ENCODE measurements around the gene LRRC75B.
"Not testable (repeated sequence)": the region's sequence is repeated elsewhere in the genome, so short reads cannot be mapped to it uniquely, and the experiment has no call there.

Gene LRRC75B

DNA sequence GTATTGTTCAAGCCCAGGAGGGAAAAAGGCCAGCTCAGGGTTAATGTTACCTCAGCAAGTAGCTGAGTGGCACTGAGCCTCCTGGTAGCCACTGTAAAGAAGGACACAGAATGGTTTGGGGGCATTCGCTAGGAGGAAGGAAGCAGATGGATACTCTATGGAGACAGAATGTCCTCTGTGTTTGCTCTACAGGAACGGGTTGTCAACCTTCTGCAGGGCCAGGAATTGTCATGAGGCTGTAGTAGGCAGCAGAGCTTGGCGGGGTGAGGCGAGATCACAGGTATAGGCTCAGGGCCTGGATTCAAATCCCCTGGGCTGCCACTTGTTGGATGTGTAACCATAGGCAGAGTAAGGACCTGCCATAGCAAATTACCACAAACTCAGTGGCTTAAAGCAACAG lies 3.0 kb upstream of the LRRC75B start:
- DNase-seq (ENCODE audit: insufficient read length, low spot score), result no peak
- FAIRE-seq, result no peak
- TF ChIP-seq, protein P1, sequence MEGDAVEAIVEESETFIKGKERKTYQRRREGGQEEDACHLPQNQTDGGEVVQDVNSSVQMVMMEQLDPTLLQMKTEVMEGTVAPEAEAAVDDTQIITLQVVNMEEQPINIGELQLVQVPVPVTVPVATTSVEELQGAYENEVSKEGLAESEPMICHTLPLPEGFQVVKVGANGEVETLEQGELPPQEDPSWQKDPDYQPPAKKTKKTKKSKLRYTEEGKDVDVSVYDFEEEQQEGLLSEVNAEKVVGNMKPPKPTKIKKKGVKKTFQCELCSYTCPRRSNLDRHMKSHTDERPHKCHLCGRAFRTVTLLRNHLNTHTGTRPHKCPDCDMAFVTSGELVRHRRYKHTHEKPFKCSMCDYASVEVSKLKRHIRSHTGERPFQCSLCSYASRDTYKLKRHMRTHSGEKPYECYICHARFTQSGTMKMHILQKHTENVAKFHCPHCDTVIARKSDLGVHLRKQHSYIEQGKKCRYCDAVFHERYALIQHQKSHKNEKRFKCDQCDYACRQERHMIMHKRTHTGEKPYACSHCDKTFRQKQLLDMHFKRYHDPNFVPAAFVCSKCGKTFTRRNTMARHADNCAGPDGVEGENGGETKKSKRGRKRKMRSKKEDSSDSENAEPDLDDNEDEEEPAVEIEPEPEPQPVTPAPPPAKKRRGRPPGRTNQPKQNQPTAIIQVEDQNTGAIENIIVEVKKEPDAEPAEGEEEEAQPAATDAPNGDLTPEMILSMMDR (IDR thresholded peaks at IDR 0.05; ENCODE audit: insufficient read depth, missing control alignments), result no peak

DNA sequence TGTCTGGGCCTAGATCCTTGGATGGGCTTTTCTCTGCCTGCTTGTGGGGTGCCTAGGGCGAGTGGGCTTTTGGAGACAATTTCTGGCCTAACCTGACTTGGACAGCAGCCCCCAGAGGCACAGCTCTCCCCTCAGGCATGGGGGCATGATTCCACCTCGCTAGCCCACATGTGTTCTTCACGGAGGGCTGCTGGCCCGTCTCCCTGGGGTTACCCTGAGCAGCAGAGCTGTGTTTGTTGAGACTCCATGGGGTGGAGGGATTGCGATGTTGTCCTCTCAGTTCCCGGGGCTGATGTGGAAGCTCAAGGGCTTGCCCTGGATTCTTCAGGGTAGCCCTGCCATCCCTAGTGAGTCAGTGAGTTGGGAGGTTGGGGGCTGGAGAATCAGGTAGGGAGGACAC lies 2.4 kb upstream of the LRRC75B start:
- FAIRE-seq (no peak), DNase-seq (ENCODE audit: insufficient read length, low spot score) (no peak)
- TF ChIP-seq, protein P1 (IDR thresholded peaks at IDR 0.05; ENCODE audit: insufficient read depth, missing control alignments), result no peak

DNA sequence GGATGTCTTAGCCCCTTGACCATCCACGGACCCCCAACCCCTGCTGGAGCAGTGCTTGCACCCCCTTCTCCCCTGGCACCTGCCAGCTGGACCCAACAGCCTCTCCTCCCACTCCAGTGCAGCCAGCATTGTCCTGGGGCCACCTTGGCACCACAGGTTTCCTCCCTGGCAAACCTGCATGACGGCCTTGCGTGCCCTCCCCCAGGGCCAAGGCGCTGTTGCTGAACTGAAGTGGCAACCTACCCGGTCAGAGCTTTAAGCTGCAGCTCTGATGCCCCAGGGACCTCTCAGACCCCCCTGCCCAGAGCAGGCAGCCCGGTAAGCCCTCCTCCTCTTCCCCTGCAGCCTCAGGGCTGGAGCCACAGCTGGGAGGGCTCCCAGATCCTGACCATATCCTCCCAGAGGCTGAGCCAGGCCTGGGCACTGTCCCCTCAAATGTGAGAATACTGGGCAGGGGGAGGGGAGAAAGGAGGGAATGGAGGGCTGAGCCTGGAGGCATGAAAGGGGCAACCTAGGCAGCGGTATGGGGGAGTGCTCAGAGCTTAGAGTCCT lies 1.8 kb upstream of the LRRC75B start:
- TF ChIP-seq, protein P1 (IDR thresholded peaks at IDR 0.05; ENCODE audit: insufficient read depth, missing control alignments), result no peak
- DNase-seq (ENCODE audit: insufficient read length, low spot score) (no peak), FAIRE-seq (no peak)

DNA sequence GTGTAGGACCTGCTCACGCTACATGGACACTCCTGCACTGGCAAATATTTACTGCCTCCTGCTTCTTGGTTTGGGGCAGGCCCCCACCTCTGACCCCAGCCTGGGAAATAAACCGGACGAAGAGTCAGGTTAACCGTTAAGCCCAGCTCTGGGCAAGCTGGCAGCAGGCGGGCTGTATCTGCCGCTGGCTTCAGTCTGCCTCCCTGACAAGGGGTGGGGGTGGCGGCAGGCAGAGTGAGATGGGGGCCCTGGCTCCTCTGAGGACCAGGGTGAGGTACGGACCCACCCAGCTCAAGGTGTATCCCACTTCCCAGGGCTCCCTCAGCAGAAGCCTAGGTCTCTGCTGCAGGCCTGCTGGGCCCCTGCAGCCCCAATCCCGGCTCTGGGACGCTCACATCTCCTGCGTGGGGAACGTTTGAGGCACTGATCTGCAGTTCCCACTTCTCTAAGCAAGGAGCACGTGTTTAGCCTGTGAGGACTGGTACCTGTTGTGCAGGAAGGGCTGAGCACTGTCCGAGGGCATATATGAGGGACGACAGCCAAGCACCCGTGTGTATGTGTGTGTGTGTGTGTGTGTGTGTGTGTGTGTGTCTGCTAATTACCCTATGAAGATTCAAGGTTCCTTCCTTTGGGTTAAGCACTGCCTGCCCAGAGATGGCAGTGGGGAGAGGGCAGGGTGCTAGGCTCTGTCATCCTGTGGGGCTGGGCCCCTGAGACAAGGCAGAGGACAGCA lies 1.1 kb upstream of the LRRC75B start:
- TF ChIP-seq, protein P1 (IDR thresholded peaks at IDR 0.05; ENCODE audit: insufficient read depth, missing control alignments), result no peak
- DNase-seq (ENCODE audit: insufficient read length, low spot score) (no peak), FAIRE-seq (no peak)

DNA sequence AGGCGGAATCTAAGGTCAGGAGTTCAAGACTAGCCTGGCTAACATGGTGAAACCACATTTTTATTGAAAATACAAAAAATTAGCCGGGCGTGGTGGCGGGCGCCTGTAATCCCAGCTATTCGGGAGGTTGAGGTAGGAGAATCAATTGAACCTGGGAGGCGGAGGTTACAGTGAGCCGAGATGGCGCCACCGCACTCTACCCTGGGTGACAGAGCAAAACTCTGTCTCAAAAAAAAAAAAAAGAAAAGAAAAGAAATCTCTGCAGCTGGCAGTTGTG lies 624 bp upstream of the LRRC75B start:
- FAIRE-seq; DNase-seq (ENCODE audit: insufficient read length, low spot score): not testable (repeated sequence)

DNA sequence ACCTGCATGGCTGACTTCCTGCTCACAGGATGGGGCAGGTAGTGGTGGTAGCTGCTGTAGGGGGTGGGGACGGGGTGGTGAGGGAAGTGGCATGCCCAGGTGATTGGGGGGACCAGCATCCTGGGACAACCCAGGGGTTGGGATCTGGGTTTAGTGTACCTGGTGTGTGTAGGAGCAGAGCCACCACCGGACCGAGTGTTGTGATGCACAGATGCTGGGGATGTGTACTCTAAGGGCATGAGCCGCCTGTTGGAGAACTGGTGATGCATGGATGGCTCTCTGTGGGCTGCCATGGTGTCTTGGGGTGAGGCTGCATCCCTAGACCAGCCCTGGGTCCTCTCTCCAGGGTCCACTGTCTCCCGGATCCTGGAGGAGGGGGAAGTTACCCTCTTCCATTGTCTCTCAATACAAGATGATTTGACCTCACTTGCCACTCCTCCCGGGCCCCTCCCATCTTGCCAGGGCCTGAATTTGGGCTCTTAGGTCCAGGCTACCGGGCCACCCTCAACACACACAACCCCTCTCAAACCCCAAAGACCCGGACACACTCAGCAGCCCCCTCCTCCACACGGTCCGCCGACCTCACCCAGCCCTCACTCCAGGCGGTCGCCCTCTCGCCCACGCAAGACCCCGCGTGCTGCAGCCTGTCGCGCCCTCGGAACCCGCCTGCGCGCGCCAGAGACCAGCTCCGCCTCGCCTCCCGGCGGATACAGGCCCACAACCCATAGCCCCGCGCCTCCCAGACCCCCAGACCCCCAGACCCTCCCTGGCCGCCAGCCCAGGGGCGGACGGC lies 619 bp downstream of the LRRC75B start:
- DNase-seq (ENCODE audit: insufficient read length, low spot score), result peak; percentile 38
- TF ChIP-seq, protein P1 (IDR thresholded peaks at IDR 0.05; ENCODE audit: insufficient read depth, missing control alignments), result no peak
- no peak for FAIRE-seq

DNA sequence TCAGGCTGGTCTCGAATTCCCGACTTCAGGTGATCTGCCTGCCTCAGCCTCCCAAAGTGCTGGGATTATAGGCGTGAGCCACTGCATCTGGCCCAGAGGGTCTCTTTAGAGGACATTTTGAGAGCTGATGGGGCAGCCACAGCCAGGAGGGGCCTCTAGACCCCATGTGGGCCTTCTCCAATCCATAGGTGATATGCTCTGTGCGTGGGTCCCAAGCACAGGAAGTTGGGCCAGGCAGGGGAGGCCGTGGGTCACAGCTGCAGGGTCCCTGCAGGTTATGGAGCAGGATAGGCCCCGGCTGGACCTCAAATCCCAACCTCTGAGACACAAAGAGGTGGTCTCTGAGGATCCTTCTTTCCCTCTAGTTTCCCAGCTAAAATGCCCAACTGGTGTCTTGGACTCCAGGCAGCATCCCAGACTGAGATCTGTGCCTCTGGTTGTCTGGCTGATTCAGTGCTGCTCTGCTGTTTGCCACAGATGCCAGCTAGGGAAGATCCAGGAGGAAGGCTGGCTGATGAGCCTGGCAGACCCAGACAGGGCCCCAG lies 1.5 kb downstream of the LRRC75B start:
- DNase-seq (ENCODE audit: insufficient read length, low spot score) (no peak), FAIRE-seq (no peak)
- TF ChIP-seq, protein P1 (IDR thresholded peaks at IDR 0.05; ENCODE audit: insufficient read depth, missing control alignments), result no peak

Measured in D721Med (cell line).